DOHH2 (cell line): ENCODE measurements around the gene GRK6.
"Not testable (repeated sequence)": the region's sequence is repeated elsewhere in the genome, so short reads cannot be mapped to it uniquely, and the experiment has no call there.

Source experiments
- H3F3A ChIP-seq: fragments of 200-600 bp; sonication (generic), shearing (Covaris generic); 2 replicates; pipeline ENCODE4 v1.6.0; 2016; ENCODE audit warnings: antibody characterized with exemption, mild to moderate bottlenecking; ENCODE audit not compliant: control insufficient read depth, insufficient read depth
- H3K27ac ChIP-seq: fragments of 200-600 bp; sonication (generic); 2 replicates; pipeline ENCODE4 v1.5.1; 2014; ENCODE audit warnings: low read depth, mild to moderate bottlenecking, low read length, moderate library complexity
- H3K27me3 ChIP-seq: fragments of 200-600 bp; sonication (generic); 2 replicates; pipeline ENCODE4 v1.6.1; 2014; ENCODE audit warnings: mild to moderate bottlenecking, low read length, mixed read lengths; ENCODE audit not compliant: control insufficient read depth
- H3K36me3 ChIP-seq: fragments of 200-600 bp; sonication (generic); 2 replicates; pipeline ENCODE4 v1.6.1; 2014; ENCODE audit warnings: mild to moderate bottlenecking, low read length, moderate library complexity, mixed read lengths; ENCODE audit not compliant: control insufficient read depth
- H3K4me1 ChIP-seq: fragments of 200-600 bp; sonication (generic); 2 replicates; pipeline ENCODE4 v1.6.1; 2014; ENCODE audit warnings: mild to moderate bottlenecking, low read length, mixed read lengths; ENCODE audit not compliant: control insufficient read depth
- H3K4me2 ChIP-seq: fragments of 200-600 bp; sonication (generic); 2 replicates; pipeline ENCODE4 v1.6.0; 2014; ENCODE audit warnings: mild to moderate bottlenecking, low read length, moderate library complexity
- H3K4me3 ChIP-seq: fragments of 200-600 bp; sonication (generic); 2 replicates; pipeline ENCODE4 v1.5.1; 2014; ENCODE audit warnings: mild to moderate bottlenecking, low read length, mixed read lengths
- H3K79me2 ChIP-seq: fragments of 200-600 bp; sonication (generic); 2 replicates; pipeline ENCODE4 v1.6.1; 2014; ENCODE audit warnings: mild to moderate bottlenecking, low read length, mixed read lengths; ENCODE audit not compliant: control insufficient read depth
- H3K9me2 ChIP-seq: fragments of 200-600 bp; sonication (generic); replicated peaks from 2 replicates; pipeline ENCODE4 v1.6.1; 2014; ENCODE audit warnings: mild to moderate bottlenecking, low read length, mixed read lengths; ENCODE audit not compliant: control insufficient read depth
- H3K9me3 ChIP-seq: fragments of 200-600 bp; sonication (generic); 2 replicates; pipeline ENCODE4 v1.6.1; 2014; ENCODE audit warnings: antibody characterized with exemption, low read length, mixed read lengths; ENCODE audit not compliant: control insufficient read depth, insufficient read depth
- H4K20me1 ChIP-seq: fragments of 200-600 bp; sonication (generic); 2 replicates; pipeline ENCODE4 v1.6.0; 2014; ENCODE audit warnings: low read depth, mild to moderate bottlenecking, antibody characterized with exemption, low read length, moderate library complexity; ENCODE audit not compliant: control insufficient read depth, insufficient read depth
- CTCF ChIP-seq: fragments of 200-600 bp; sonication (generic); IDR thresholded peaks from one replicate; pipeline ENCODE4 v1.5.1; 2014; ENCODE audit warnings: antibody characterized with exemption, mild to moderate bottlenecking, low read depth, low read length; ENCODE audit not compliant: poor library complexity, severe bottlenecking
- EZH2phosphoT487 ChIP-seq: fragments of 200-600 bp; sonication (generic); IDR thresholded peaks from 2 replicates; pipeline ENCODE4 v1.6.1; 2017; ENCODE audit warnings: borderline replicate concordance, mild to moderate bottlenecking, antibody characterized with exemption, low read length, moderate library complexity, mixed read lengths

The GRK6 gene

GRCh38 chr5:177410575-177410974 is 15.9 kb upstream of the GRK6 start:
- no peak overlapping the region for H3K4me2 ChIP-seq
- no peak overlapping the region for H3K27ac ChIP-seq
- H3K36me3 ChIP-seq = no peaks in the 10 kb centered on the region
- H3K27me3 ChIP-seq = peaks cover 12% of the 10 kb centered on the region; the same call in 1 of the 2 replicates
- H3K9me2 ChIP-seq = no peaks in the 10 kb centered on the region
- no peaks in the 10 kb centered on the region for H3F3A ChIP-seq
- no peaks in the 10 kb centered on the region for H3K9me3 ChIP-seq
- H3K79me2 ChIP-seq = no peaks in the 10 kb centered on the region
- H3K4me1 ChIP-seq = peaks cover 6% of the 10 kb centered on the region
- no peak overlapping the region for H3K4me3 ChIP-seq
- TF ChIP-seq CTCF = no peak
- no peak for TF ChIP-seq EZH2phosphoT487
- no peaks in the 10 kb centered on the region for H4K20me1 ChIP-seq

GRCh38 chr5:177412603-177413233 is 13.8 kb upstream of the GRK6 start:
- Histone ChIP-seq H3K9me3 (no peaks in the 10 kb centered on the region), H3K79me2 (no peaks in the 10 kb centered on the region), H3K4me2 (no peak overlapping the region), H3F3A (no peaks in the 10 kb centered on the region), H3K27me3 (peaks cover 9% of the 10 kb centered on the region; the same call in 1 of the 2 replicates), H3K9me2 (no peaks in the 10 kb centered on the region), H3K4me1 (peaks cover 6% of the 10 kb centered on the region; the same call in 1 of the 2 replicates), H3K27ac (no peak overlapping the region), H4K20me1 (no peaks in the 10 kb centered on the region), H3K4me3 (no peak overlapping the region), H3K36me3 (no peaks in the 10 kb centered on the region)
- TF ChIP-seq CTCF (no peak), EZH2phosphoT487 (no peak)

- Histone ChIP-seq H3K4me2 (no peak overlapping the region), H3K27me3 (peaks cover 9% of the 10 kb centered on the region; the same call in 1 of the 2 replicates), H3K4me1 (peaks cover 6% of the 10 kb centered on the region; the same call in 1 of the 2 replicates), H3K27ac (no peak overlapping the region), H3K4me3 (no peak overlapping the region), H3F3A (no peaks in the 10 kb centered on the region), H3K79me2 (no peaks in the 10 kb centered on the region), H3K36me3 (no peaks in the 10 kb centered on the region), H3K9me2 (no peaks in the 10 kb centered on the region), H3K9me3 (no peaks in the 10 kb centered on the region), H4K20me1 (no peaks in the 10 kb centered on the region)
- TF ChIP-seq EZH2phosphoT487 (no peak), CTCF (no peak)
Observed at GRCh38 chr5:177414481-177414880, 12.0 kb upstream of the GRK6 start.

GRCh38 chr5:177417081-177417480 is 9.4 kb upstream of the GRK6 start:
- H3K9me3 ChIP-seq, H3K79me2 ChIP-seq, H3K4me1 ChIP-seq, H3F3A ChIP-seq, H4K20me1 ChIP-seq, H3K27me3 ChIP-seq, H3K4me3 ChIP-seq, H3K27ac ChIP-seq, H3K36me3 ChIP-seq, H3K9me2 ChIP-seq, H3K4me2 ChIP-seq: not testable (repeated sequence)
